H9 (cell line): ENCODE results near the gene MECR. TPM values are rescaled to one million over a fixed set of nuclear protein-coding genes. Genes with fewer than 3 reads are reported as not detected.

Experiments
- DNase-seq: peaks from one replicate; pipeline ENCODE4 v3.0.0-alpha.2; 2017
- H2AFZ ChIP-seq: one replicate; pipeline ENCODE4 v1.6.1; 2013; ENCODE audit warnings: mild to moderate bottlenecking, low read length, control low read depth, moderate library complexity
- H2AK5ac ChIP-seq: 2 replicates; pipeline ENCODE4 v1.6.1; 2013; ENCODE audit warnings: low read length, control low read depth, mixed read lengths; ENCODE audit not compliant: insufficient read length
- H2BK120ac ChIP-seq: one replicate; pipeline ENCODE4 v1.6.1; 2013; ENCODE audit warnings: low read depth, mild to moderate bottlenecking, low read length, control low read depth, inconsistent platforms; ENCODE audit not compliant: poor library complexity, severe bottlenecking
- H2BK12ac ChIP-seq: 2 replicates; pipeline ENCODE4 v1.6.1; 2013; ENCODE audit warnings: low read length, control low read depth, mixed read lengths, low read depth; ENCODE audit not compliant: insufficient read length
- H2BK15ac ChIP-seq: 2 replicates; pipeline ENCODE4 v1.6.1; 2013; ENCODE audit warnings: low read depth, low read length, control low read depth
- H2BK20ac ChIP-seq: one replicate; pipeline ENCODE4 v1.6.1; 2013; ENCODE audit warnings: low read depth, mild to moderate bottlenecking, low read length, control low read depth, inconsistent platforms; ENCODE audit not compliant: poor library complexity, severe bottlenecking
- H2BK5ac ChIP-seq: 2 replicates; pipeline ENCODE4 v1.6.1; 2013; ENCODE audit warnings: low read length, control low read depth, mixed read lengths; ENCODE audit not compliant: insufficient read length
- H3K14ac ChIP-seq: 2 replicates; pipeline ENCODE4 v1.6.1; 2013; ENCODE audit warnings: low read length, control low read depth; ENCODE audit not compliant: insufficient read depth
- H3K18ac ChIP-seq: 2 replicates; pipeline ENCODE4 v1.6.1; 2013; ENCODE audit warnings: low read depth, mild to moderate bottlenecking, mixed read lengths, low read length, control low read depth; ENCODE audit not compliant: insufficient read length
- H3K23ac ChIP-seq: 2 replicates; pipeline ENCODE4 v1.6.1; 2013; ENCODE audit warnings: low read length, control low read depth, mixed read lengths, low read depth; ENCODE audit not compliant: insufficient read length
- H3K23me2 ChIP-seq: 2 replicates; pipeline ENCODE4 v1.6.1; 2013; ENCODE audit warnings: low read depth, mild to moderate bottlenecking, mixed read lengths, low read length, control low read depth; ENCODE audit not compliant: insufficient read length, poor library complexity, severe bottlenecking
- H3K27ac ChIP-seq: 2 replicates; pipeline ENCODE4 v1.5.1; 2013; ENCODE audit warnings: low read length, control low read depth, mixed read lengths, low read depth; ENCODE audit not compliant: insufficient read length
- H3K27me3 ChIP-seq: 2 replicates; pipeline ENCODE4 v1.6.1; 2013; ENCODE audit warnings: low read length, control low read depth, inconsistent platforms; ENCODE audit not compliant: insufficient read depth
- H3K4ac ChIP-seq: 2 replicates; pipeline ENCODE4 v1.6.1; 2013; ENCODE audit warnings: low read depth, mild to moderate bottlenecking, control low read depth, inconsistent platforms, low read length, moderate library complexity
- H3K4me1 ChIP-seq: 2 replicates; pipeline ENCODE4 v1.6.1; 2013; ENCODE audit warnings: low read length, control low read depth, inconsistent platforms; ENCODE audit not compliant: insufficient read depth
- H3K4me2 ChIP-seq: 2 replicates; pipeline ENCODE4 v1.6.1; 2013; ENCODE audit warnings: low read length, control low read depth, mixed read lengths; ENCODE audit not compliant: insufficient read length, insufficient read depth
- H3K56ac ChIP-seq: 2 replicates; pipeline ENCODE4 v1.6.1; 2013; ENCODE audit warnings: low read depth, mild to moderate bottlenecking, mixed read lengths, low read length, control low read depth; ENCODE audit not compliant: insufficient read length
- H3K79me1 ChIP-seq: 2 replicates; pipeline ENCODE4 v1.6.1; 2013; ENCODE audit warnings: low read depth, mild to moderate bottlenecking, moderate library complexity, low read length, control low read depth, inconsistent platforms; ENCODE audit not compliant: insufficient read depth, poor library complexity, severe bottlenecking
- H3K79me2 ChIP-seq: 2 replicates; pipeline ENCODE4 v1.6.1; 2013; ENCODE audit warnings: low read length, control low read depth, inconsistent platforms; ENCODE audit not compliant: insufficient read depth
- H3K9ac ChIP-seq: 2 replicates; pipeline ENCODE4 v1.6.1; 2013; ENCODE audit warnings: low read length, control low read depth, mixed read lengths; ENCODE audit not compliant: insufficient read length; ENCODE audit errors: extremely low read depth
- H3K9me3 ChIP-seq: one replicate; pipeline ENCODE4 v1.6.1; 2013; ENCODE audit warnings: low read depth, low read length, inconsistent platforms; ENCODE audit not compliant: control insufficient read depth
- H3T11ph ChIP-seq: one replicate; pipeline ENCODE4 v1.6.1; 2013; ENCODE audit warnings: mild to moderate bottlenecking, low read length, control low read depth, inconsistent platforms
- H4K20me1 ChIP-seq: one replicate; pipeline ENCODE4 v1.6.1; 2013; ENCODE audit not compliant: control insufficient read depth, insufficient read length, insufficient read depth
- H4K5ac ChIP-seq: 2 replicates; pipeline ENCODE4 v1.6.1; 2013; ENCODE audit warnings: low read depth, mild to moderate bottlenecking, mixed read lengths, low read length, control low read depth; ENCODE audit not compliant: insufficient read length
- H4K8ac ChIP-seq: replicated peaks from 2 replicates; pipeline ENCODE4 v1.6.1; 2013; ENCODE audit warnings: low read length, control low read depth, mixed read lengths, low read depth; ENCODE audit not compliant: insufficient read length
- H4K91ac ChIP-seq: 2 replicates; pipeline ENCODE4 v1.6.1; 2013; ENCODE audit warnings: low read depth, mild to moderate bottlenecking, moderate library complexity, mixed read lengths, low read length, control low read depth; ENCODE audit not compliant: insufficient read length
- H3K27ac Mint-ChIP-seq, 3 experiments: 2 replicates in 2 of 3; 3 replicates in 1 of 3; pipeline ENCODE4 v1.8.0; 2020 to 2021; ENCODE audit warnings: mixed read lengths in 3 of 3, mild to moderate bottlenecking in 1 of 3, moderate library complexity in 1 of 3
- H3K27me3 Mint-ChIP-seq: 2 replicates; pipeline ENCODE4 v1.8.0; 2021; ENCODE audit warnings: low read depth, mild to moderate bottlenecking, moderate library complexity, mixed read lengths
- H3K36me3 Mint-ChIP-seq, 3 experiments: 2 replicates in 2 of 3; 3 replicates in 1 of 3; pipeline ENCODE4 v1.8.0; 2020 to 2021; ENCODE audit warnings: low read depth in 3 of 3, mixed read lengths in 3 of 3; ENCODE audit not compliant: insufficient read depth in 1 of 3
- H3K4me1 Mint-ChIP-seq, 2 experiments: 2 replicates each; pipeline ENCODE4 v1.8.0; 2020; ENCODE audit warnings: mixed read lengths in 2 of 2
- H3K4me3 Mint-ChIP-seq, 2 experiments: 2 replicates in 1 of 2; 3 replicates in 1 of 2; pipeline ENCODE4 v1.8.0; 2020 to 2021; ENCODE audit warnings: mild to moderate bottlenecking in 2 of 2, mixed read lengths in 2 of 2, moderate library complexity in 1 of 2
- H3K9me3 Mint-ChIP-seq, 2 experiments: 2 replicates in 1 of 2; 3 replicates in 1 of 2; pipeline ENCODE4 v1.8.0; 2020; ENCODE audit warnings: mild to moderate bottlenecking in 2 of 2, mixed read lengths in 2 of 2, moderate library complexity in 1 of 2
- CTCF ChIP-seq: fragments of 200-600 bp; sonication (generic); conservative IDR thresholded peaks from 3 replicates; pipeline ENCODE4 v1.8.0; 2021; ENCODE audit warnings: antibody characterized with exemption, mild to moderate bottlenecking
- WGBS: extraction: QIAGEN DNeasy Blood & Tissue Kit; methylation state at CpG from one replicate; pipeline ENCODE4 v1.1.7; 2013; ENCODE audit warnings: missing lambda C conversion rate, low lambda C conversion rate, mixed read lengths; ENCODE audit not compliant: insufficient read length; ENCODE audit errors: extremely low coverage; 5-methylcytosine and 5-hydroxymethylcytosine counted together
- total RNA-seq: library from RNA; stranded (reverse); gene quantifications from 2 replicates; pipeline ENCODE4 v1.2.1, GENCODE V29; 2021

The MECR gene
- total RNA-seq, 1 experiment from 2014 or later = 30.9 TPM

- peaks cover 8 to 49% (median 35%) of the 10 kb centered on the region in 3 experiments; a peak in 6 of 7 replicates for H3K36me3 Mint-ChIP-seq
- Histone ChIP-seq H2BK20ac (no peak overlapping the region), H3K18ac (no peak overlapping the region), H3K4me2 (no peak overlapping the region), H2BK5ac (no peak overlapping the region), H3T11ph (no peak overlapping the region), H3K23me2 (no peaks in the 10 kb centered on the region), H3K79me2 (no peaks in the 10 kb centered on the region), H3K56ac (no peak overlapping the region), H3K4me1 (peaks cover 3% of the 10 kb centered on the region; the same call in 1 of the 2 replicates), H2BK15ac (no peak overlapping the region), H3K14ac (no peak overlapping the region), H3K9ac (no peak overlapping the region), H3K79me1 (no peaks in the 10 kb centered on the region), H2BK12ac (no peak overlapping the region), H2AK5ac (no peak overlapping the region), H2BK120ac (no peak overlapping the region), H3K9me3 (no peaks in the 10 kb centered on the region), H3K27ac (no peak overlapping the region), H4K20me1 (no peaks in the 10 kb centered on the region), H2AFZ (no peak overlapping the region), H3K23ac (no peak overlapping the region), H4K5ac (no peak overlapping the region), H4K8ac (no peak overlapping the region), H4K91ac (no peak overlapping the region), H3K27me3 (no peaks in the 10 kb centered on the region), H3K4ac (no peak overlapping the region)
- no CpG with 5 or more reads among the region's 6 CpGs for WGBS
- TF ChIP-seq CTCF = no peak
- H3K27me3 Mint-ChIP-seq = no peaks in the 10 kb centered on the region
- no peaks in the 10 kb centered on the region for H3K9me3 Mint-ChIP-seq
- peaks cover 6 to 11% of the 10 kb centered on the region in 2 experiments for H3K4me1 Mint-ChIP-seq
- no peak for DNase-seq
- H3K4me3 Mint-ChIP-seq = no peak overlapping the region
- H3K27ac Mint-ChIP-seq = peak overlapping the region in 1 of 3 experiments; percentile 57; a peak in 1 of 7 replicates
Measured at GRCh38 chr1:29201595-29202051, 29.1 kb downstream of the MECR start.
